DND-41 (cell line): ENCODE data around the gene RNF113A.
"Not testable (repeated sequence)": the region's sequence is repeated elsewhere in the genome, so short reads cannot be mapped to it uniquely, and the experiment has no call there.

Experiments used
- ATAC-seq: fragments of 200-7000 bp; cut with Tn5 transposase; 3 replicates; pipeline ENCODE4 v1.9.1; 2021; ENCODE audit warnings: low read depth; ENCODE audit not compliant: insufficient read depth
- DNase-seq: peaks from one replicate; pipeline ENCODE4 v3.0.0-alpha.2; 2020
- H2AFZ ChIP-seq: 2 replicates; pipeline ENCODE4 v1.6.0; 2012; ENCODE audit warnings: low read depth, low read length
- H3K27ac ChIP-seq: 2 replicates; pipeline ENCODE4 v1.5.1; 2012; ENCODE audit warnings: low read length, inconsistent platforms
- H3K27me3 ChIP-seq: fragments of 200-600 bp; sonication (generic); 2 replicates; pipeline ENCODE4 v1.6.0; 2012; ENCODE audit warnings: low read length, mild to moderate bottlenecking, inconsistent platforms; ENCODE audit not compliant: insufficient read depth, poor library complexity
- H3K36me3 ChIP-seq: 2 replicates; pipeline ENCODE4 v1.5.1; 2012; ENCODE audit warnings: low read length, inconsistent platforms; ENCODE audit not compliant: insufficient read depth
- H3K4me1 ChIP-seq: 2 replicates; pipeline ENCODE4 v1.5.1; 2012; ENCODE audit warnings: mild to moderate bottlenecking, low read length; ENCODE audit not compliant: insufficient read depth
- H3K4me2 ChIP-seq: 2 replicates; pipeline ENCODE4 v1.6.0; 2012; ENCODE audit warnings: mild to moderate bottlenecking, moderate library complexity, low read length, inconsistent platforms; ENCODE audit not compliant: insufficient read depth
- H3K4me3 ChIP-seq, 2 experiments: fragments of 200-600 bp in 1 of 2; shearing (Covaris generic) in 1 of 2; 2 replicates each; pipeline ENCODE4 v1.5.1; 2012 to 2016; ENCODE audit warnings: inconsistent platforms in 2 of 2, low read length in 2 of 2, mild to moderate bottlenecking in 2 of 2, low read depth in 1 of 2, moderate library complexity in 1 of 2
- H3K79me2 ChIP-seq: 2 replicates; pipeline ENCODE4 v1.6.0; 2012; ENCODE audit warnings: low read length, inconsistent platforms; ENCODE audit not compliant: insufficient read depth
- H3K9ac ChIP-seq: 2 replicates; pipeline ENCODE4 v1.6.0; 2012; ENCODE audit warnings: low read depth, mild to moderate bottlenecking, inconsistent platforms, low read length, moderate library complexity
- H3K9me3 ChIP-seq: 2 replicates; pipeline ENCODE4 v1.5.1; 2012; ENCODE audit warnings: low read length, moderate library complexity, mild to moderate bottlenecking, inconsistent platforms; ENCODE audit not compliant: insufficient read depth, severe bottlenecking
- H4K20me1 ChIP-seq: 2 replicates; pipeline ENCODE4 v1.6.0; 2012; ENCODE audit warnings: low read length; ENCODE audit not compliant: insufficient read depth
- EZH2 ChIP-seq: IDR thresholded peaks from 3 replicates; pipeline ENCODE4 v1.6.1; 2012; ENCODE audit warnings: borderline replicate concordance, low read depth, mild to moderate bottlenecking, moderate library complexity, low read length, inconsistent platforms; ENCODE audit not compliant: severe bottlenecking
- TF ChIP-seq, protein P1 (sequence below): IDR thresholded peaks from 2 replicates; pipeline ENCODE4 v1.5.1; 2012; ENCODE audit warnings: borderline replicate concordance, low read length, moderate library complexity, mild to moderate bottlenecking; ENCODE audit not compliant: poor library complexity, severe bottlenecking; ENCODE audit errors: extremely low read depth

RNF113A gene

DNA sequence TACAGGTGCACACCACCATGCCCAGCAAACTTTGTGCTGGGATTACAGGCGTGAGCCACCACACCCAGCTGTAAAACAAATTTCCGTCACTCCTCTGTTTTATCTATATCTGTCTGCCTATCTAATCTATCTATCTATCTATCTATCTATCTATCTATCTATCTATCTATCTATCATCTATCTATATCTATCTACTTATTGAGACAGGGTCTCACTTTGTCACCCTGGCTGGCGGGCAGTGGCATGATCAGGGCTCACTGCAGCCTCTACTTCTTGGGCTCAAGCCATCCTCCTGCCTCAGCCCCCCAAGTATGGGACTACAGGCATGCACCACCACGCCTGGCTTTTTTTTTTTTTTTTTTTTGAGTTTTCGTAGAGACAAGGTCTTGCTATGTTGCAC, 44.8 kb upstream of the RNF113A start:
- ATAC-seq (no peak), DNase-seq (no peak)
- no peak overlapping the region for H3K4me3 ChIP-seq
- TF ChIP-seq, protein P1, sequence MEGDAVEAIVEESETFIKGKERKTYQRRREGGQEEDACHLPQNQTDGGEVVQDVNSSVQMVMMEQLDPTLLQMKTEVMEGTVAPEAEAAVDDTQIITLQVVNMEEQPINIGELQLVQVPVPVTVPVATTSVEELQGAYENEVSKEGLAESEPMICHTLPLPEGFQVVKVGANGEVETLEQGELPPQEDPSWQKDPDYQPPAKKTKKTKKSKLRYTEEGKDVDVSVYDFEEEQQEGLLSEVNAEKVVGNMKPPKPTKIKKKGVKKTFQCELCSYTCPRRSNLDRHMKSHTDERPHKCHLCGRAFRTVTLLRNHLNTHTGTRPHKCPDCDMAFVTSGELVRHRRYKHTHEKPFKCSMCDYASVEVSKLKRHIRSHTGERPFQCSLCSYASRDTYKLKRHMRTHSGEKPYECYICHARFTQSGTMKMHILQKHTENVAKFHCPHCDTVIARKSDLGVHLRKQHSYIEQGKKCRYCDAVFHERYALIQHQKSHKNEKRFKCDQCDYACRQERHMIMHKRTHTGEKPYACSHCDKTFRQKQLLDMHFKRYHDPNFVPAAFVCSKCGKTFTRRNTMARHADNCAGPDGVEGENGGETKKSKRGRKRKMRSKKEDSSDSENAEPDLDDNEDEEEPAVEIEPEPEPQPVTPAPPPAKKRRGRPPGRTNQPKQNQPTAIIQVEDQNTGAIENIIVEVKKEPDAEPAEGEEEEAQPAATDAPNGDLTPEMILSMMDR = no peak
- TF ChIP-seq EZH2 = no peak
- H3K27me3 ChIP-seq = no peaks in the 10 kb centered on the region
- no peaks in the 10 kb centered on the region for H3K4me1 ChIP-seq
- no peak overlapping the region for H3K9ac ChIP-seq
- H3K27ac ChIP-seq = no peak overlapping the region
- no peaks in the 10 kb centered on the region for H4K20me1 ChIP-seq
- no peaks in the 10 kb centered on the region for H3K9me3 ChIP-seq
- H3K4me2 ChIP-seq = no peak overlapping the region
- H2AFZ ChIP-seq = no peak overlapping the region
- H3K79me2 ChIP-seq = no peaks in the 10 kb centered on the region
- H3K36me3 ChIP-seq = no peaks in the 10 kb centered on the region

DNA sequence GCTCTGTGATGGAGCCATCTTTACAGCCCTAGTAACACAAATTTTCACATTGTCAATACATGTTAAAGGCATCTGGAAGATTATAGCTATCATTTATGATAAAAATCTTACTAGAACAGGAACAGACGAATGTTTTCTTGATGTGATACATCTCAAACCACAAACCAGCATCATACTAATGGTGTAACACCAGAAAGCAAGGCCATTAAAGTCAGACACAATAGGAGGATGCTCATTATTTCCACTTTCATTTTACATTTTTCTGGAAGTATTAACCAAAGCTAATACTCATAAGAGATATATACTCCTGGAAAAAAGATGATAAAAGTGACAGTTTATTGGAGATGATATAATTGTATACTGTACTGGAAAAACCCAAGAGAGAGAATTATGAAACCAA, 29.4 kb upstream of the RNF113A start:
- H3K4me2 ChIP-seq = no peak overlapping the region
- no peak overlapping the region for H3K27ac ChIP-seq
- no peak overlapping the region for H3K9ac ChIP-seq
- no peaks in the 10 kb centered on the region for H3K4me1 ChIP-seq
- no peaks in the 10 kb centered on the region for H4K20me1 ChIP-seq
- H3K36me3 ChIP-seq = no peaks in the 10 kb centered on the region
- no peak overlapping the region for H2AFZ ChIP-seq
- no peaks in the 10 kb centered on the region for H3K9me3 ChIP-seq
- ATAC-seq = no peak
- no peaks in the 10 kb centered on the region for H3K79me2 ChIP-seq
- TF ChIP-seq, protein P1 = no peak
- TF ChIP-seq EZH2 = no peak
- no peaks in the 10 kb centered on the region for H3K27me3 ChIP-seq
- H3K4me3 ChIP-seq = no peak overlapping the region
- DNase-seq = no peak

DNA sequence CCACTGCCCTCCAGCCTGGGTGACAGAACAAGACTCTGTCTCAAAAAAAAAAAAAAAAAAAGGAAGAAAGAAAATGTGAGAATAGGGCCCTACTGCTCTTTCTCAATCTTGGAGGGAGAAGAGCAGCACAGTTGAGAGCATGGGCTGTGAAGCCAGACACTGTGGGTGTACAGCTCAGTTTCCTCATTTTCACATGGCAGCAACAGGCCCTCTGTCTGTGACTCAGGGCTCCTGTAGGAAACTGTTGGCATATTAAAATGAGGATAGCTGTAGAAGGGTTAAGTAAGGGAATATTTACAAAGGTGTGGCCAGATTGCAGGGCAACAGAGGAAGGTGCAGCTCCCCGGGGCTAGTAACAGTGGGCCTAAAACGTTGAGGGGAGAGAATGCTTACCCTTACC, 27.6 kb upstream of the RNF113A start:
- Histone ChIP-seq H3K27me3 (no peaks in the 10 kb centered on the region), H3K36me3 (no peaks in the 10 kb centered on the region), H3K4me1 (no peaks in the 10 kb centered on the region), H4K20me1 (no peaks in the 10 kb centered on the region), H3K9me3 (no peaks in the 10 kb centered on the region), H3K79me2 (no peaks in the 10 kb centered on the region), H3K27ac (no peak overlapping the region), H3K4me2 (no peak overlapping the region), H3K9ac (no peak overlapping the region), H2AFZ (no peak overlapping the region), H3K4me3 (no peak overlapping the region)
- TF ChIP-seq EZH2 = no peak
- TF ChIP-seq, protein P1 = no peak
- no peak for DNase-seq
- ATAC-seq = no peak

DNA sequence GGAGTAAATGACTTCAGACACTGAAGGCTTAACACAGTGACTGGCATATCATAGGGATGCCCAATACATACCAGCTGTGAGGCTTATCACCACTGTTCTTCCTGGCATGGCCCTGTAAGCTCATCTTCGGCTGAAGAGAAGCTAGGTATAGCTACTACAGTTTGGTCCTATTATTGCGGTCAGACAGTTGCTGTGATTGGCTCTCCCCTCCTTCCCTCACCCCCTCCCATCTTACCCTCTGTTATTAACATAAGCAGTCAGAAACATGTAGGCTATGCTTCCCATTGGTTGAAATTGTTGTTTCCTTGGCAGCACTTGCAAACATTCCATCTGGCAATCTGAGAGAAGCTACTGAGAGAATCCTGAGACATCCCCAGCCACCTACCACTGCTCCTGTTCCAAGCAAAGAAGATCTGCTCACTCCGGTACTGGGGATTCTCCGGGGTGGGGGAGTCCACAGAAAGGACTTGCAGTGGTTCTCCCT, 24.4 kb upstream of the RNF113A start, which contains the start of gene AKAP14:
Gene AKAP14 (plus strand): TSS at position 51 of the 484 bp plus-strand sequence. CDS start 7,331 bp downstream, outside the sequence.
- H3K36me3 ChIP-seq = no peaks in the 10 kb centered on the region
- H3K9me3 ChIP-seq = no peaks in the 10 kb centered on the region
- TF ChIP-seq, protein P1 = no peak
- no peak for TF ChIP-seq EZH2
- no peaks in the 10 kb centered on the region for H3K4me1 ChIP-seq
- no peak within 1 kb of the TSS for H3K9ac ChIP-seq
- H3K27ac ChIP-seq = no peak within 1 kb of the TSS
- H4K20me1 ChIP-seq = no peaks in the 10 kb centered on the region
- H2AFZ ChIP-seq = no peak within 1 kb of the TSS
- H3K79me2 ChIP-seq = no peaks in the 10 kb centered on the region
- DNase-seq (no peak), ATAC-seq (no peak)
- no peak within 1 kb of the TSS for H3K4me2 ChIP-seq
- no peak within 1 kb of the TSS for H3K4me3 ChIP-seq
- H3K27me3 ChIP-seq = no peaks in the 10 kb centered on the region

DNA sequence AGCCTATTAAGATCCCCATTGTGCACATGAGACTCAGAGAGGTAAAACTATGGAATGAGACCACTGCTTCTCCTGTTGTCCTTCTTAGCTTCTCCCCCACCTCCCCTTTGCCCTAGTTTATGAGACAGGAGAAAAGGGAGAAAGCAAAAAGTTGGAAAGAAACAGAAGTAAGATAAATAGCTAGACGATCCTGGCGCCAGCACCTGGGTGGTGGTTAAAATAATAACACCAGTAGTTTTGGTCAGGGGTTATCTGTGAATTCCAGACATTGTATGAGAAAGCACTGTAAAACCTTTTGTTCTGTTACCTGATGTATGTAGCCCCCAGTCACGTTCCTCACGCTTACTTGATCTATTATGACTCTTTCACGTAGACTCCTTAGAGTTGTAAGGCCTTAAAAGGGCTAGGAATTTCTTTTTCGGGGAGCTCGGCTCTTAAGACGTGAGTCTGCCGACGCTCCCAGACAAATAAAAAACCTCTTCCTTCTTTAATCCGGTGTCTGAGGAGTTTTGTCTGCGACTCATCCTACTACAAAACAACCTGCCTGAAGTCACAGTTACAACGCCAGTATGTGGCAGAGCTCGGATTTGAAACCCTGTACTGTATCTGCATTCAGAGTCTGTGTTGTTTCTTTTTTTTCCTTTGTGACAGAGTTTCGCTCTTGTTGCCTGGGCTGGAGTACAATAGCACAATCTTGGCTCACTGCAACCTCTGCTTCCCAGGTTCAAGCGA, 20.6 kb upstream of the RNF113A start:
- H3K4me1 ChIP-seq, H2AFZ ChIP-seq, H3K27me3 ChIP-seq, ATAC-seq, H3K9me3 ChIP-seq, H4K20me1 ChIP-seq, H3K79me2 ChIP-seq, H3K9ac ChIP-seq, H3K36me3 ChIP-seq, DNase-seq, H3K27ac ChIP-seq, H3K4me2 ChIP-seq, H3K4me3 ChIP-seq: not testable (repeated sequence)
